Tibial nerve (tissue), 4 donors: Measurements from ENCODE around the gene GAA. TPM values are rescaled to one million over a fixed set of nuclear protein-coding genes. Genes with fewer than 3 reads are reported as not detected.
"Not testable (repeated sequence)": the region's sequence is repeated elsewhere in the genome, so short reads cannot be mapped to it uniquely, and the experiment has no call there.

Experiments used
- DNase-seq, 2 donors: peaks; one replicate each; pipeline ENCODE4 v3.0.0-alpha.2; 2019; ENCODE audit warnings: low spot score in 2 of 2
- H3K27ac ChIP-seq, 4 donors: fragments of 200-600 bp; sonication (generic) in 3 of 4; one replicate each; pipeline ENCODE4 v1.5.1; 2017 to 2019; ENCODE audit warnings: mild to moderate bottlenecking in 1 of 4
- H3K27me3 ChIP-seq, 2 donors: fragments of 200-600 bp; sonication (generic) in 1 of 2; one replicate each; pipeline versions ENCODE4 v1.5.1 to v1.6.0; 2017 to 2019
- H3K36me3 ChIP-seq, 3 donors: fragments of 200-600 bp; sonication (generic); one replicate each; pipeline ENCODE4 v1.5.1; 2018 to 2019
- H3K4me1 ChIP-seq, 4 donors: fragments of 200-600 bp; sonication (generic) in 3 of 4; one replicate each; pipeline ENCODE4 v1.5.1; 2017 to 2019
- H3K4me3 ChIP-seq, 4 donors: fragments of 200-600 bp; sonication (generic) in 3 of 4; one replicate each; pipeline ENCODE4 v1.5.1; 2017 to 2019; ENCODE audit warnings: mild to moderate bottlenecking in 1 of 4, moderate library complexity in 1 of 4
- H3K9me3 ChIP-seq, 4 donors: fragments of 200-600 bp; sonication (generic) in 3 of 4; one replicate each; pipeline ENCODE4 v1.5.1; 2017 to 2019
- CTCF ChIP-seq, 5 experiments: fragments of 200-600 bp in 3 of 5; fragments of 450-650 bp in 2 of 5; sonication (generic) in 3 of 5; IDR thresholded peaks; one replicate each; pipeline ENCODE4 v1.5.1; 2016 to 2019; ENCODE audit warnings: antibody characterized with exemption in 5 of 5, mild to moderate bottlenecking in 3 of 5, moderate library complexity in 2 of 5
- EP300 ChIP-seq, 2 donors: sonication (generic); formaldehyde crosslinking; IDR thresholded peaks; one replicate each; pipeline ENCODE4 v1.6.1; 2017; ENCODE audit warnings: antibody characterized with exemption in 2 of 2, mild to moderate bottlenecking in 1 of 2
- POLR2A ChIP-seq, 2 donors: fragments of 450-650 bp; IDR thresholded peaks; one replicate each; pipeline ENCODE4 v1.6.1; 2017; ENCODE audit warnings: antibody characterized with exemption in 2 of 2, mild to moderate bottlenecking in 2 of 2, moderate library complexity in 2 of 2
- WGBS, 2 donors: methylation state at CpG; one replicate each; pipeline ENCODE4 v1.1.5; 2018; 5-methylcytosine and 5-hydroxymethylcytosine counted together
- total RNA-seq, 4 donors: library from RNA; depleted of rRNA; stranded (reverse); fragments of >200 nt; gene quantifications; one replicate each; pipeline ENCODE4 v1.1.0, GENCODE V29; 2016

Gene GAA
- total RNA-seq, 4 donors from 2014 or later: 52.7 to 81.9 (median 67.8) TPM

GRCh38 chr17:80089762-80090161 lies 11.6 kb upstream of the GAA start:
- no peak for DNase-seq
- Histone ChIP-seq H3K36me3 (peaks cover 0 to 14% (median 0%) of the 10 kb centered on the region in 3 donors), H3K27me3 (no peaks in the 10 kb centered on the region), H3K27ac (no peak overlapping the region), H3K9me3 (no peaks in the 10 kb centered on the region), H3K4me1 (peaks cover 0 to 3% (median 0%) of the 10 kb centered on the region in 4 donors), H3K4me3 (no peak overlapping the region)
- WGBS, 2 donors: 91 to 95% methylated on average over 16 of the region's 16 CpGs
- TF ChIP-seq POLR2A (IDR thresholded peaks at IDR 0.05) (no peak), EP300 (IDR thresholded peaks at IDR 0.05) (no peak), CTCF (IDR thresholded peaks at IDR 0.05) (no peak)

GRCh38 chr17:80090164-80090563 lies 11.2 kb upstream of the GAA start:
- H3K4me1 ChIP-seq: not testable (repeated sequence)
- H3K36me3 ChIP-seq: peaks cover 0 to 14% (median 0%) of the 10 kb centered on the region in 3 donors

GRCh38 chr17:80091376-80091775 lies 10.0 kb upstream of the GAA start:
- Histone ChIP-seq H3K27me3 (no peaks in the 10 kb centered on the region), H3K9me3 (no peaks in the 10 kb centered on the region), H3K4me1 (peaks cover 0 to 3% (median 0%) of the 10 kb centered on the region in 4 donors), H3K27ac (peak overlapping the region in 1 of 4 donors; percentile 80), H3K36me3 (peaks cover 0 to 14% (median 0%) of the 10 kb centered on the region in 3 donors), H3K4me3 (no peak overlapping the region)
- TF ChIP-seq CTCF (IDR thresholded peaks at IDR 0.05): no peak
- TF ChIP-seq EP300 (IDR thresholded peaks at IDR 0.05): no peak
- TF ChIP-seq POLR2A (IDR thresholded peaks at IDR 0.05): no peak
- WGBS, 2 donors: 75 to 80% methylated on average over 4 of the region's 4 CpGs
- no peak for DNase-seq

More at GRCh38 chr17:80090164-80090563, 11.2 kb upstream of the GAA start:
- not testable (repeated sequence) for H3K4me3 ChIP-seq, H3K27ac ChIP-seq, DNase-seq, H3K9me3 ChIP-seq, H3K27me3 ChIP-seq
- WGBS, 2 donors: 91 to 93% methylated on average over 44 of the region's 44 CpGs

- H3K36me3 ChIP-seq: peaks cover 0 to 14% (median 0%) of the 10 kb centered on the region in 3 donors
- no peak overlapping the region for H3K4me3 ChIP-seq
- peak overlapping the region; percentile 40 to 80 (median 58) for H3K27ac ChIP-seq
- H3K9me3 ChIP-seq: no peaks in the 10 kb centered on the region
- H3K27me3 ChIP-seq: no peaks in the 10 kb centered on the region
- no peak for DNase-seq
- peaks cover 0 to 3% (median 0%) of the 10 kb centered on the region in 4 donors for H3K4me1 ChIP-seq
- peak; percentile 40 to 67 for TF ChIP-seq EP300 (IDR thresholded peaks at IDR 0.05)
- TF ChIP-seq CTCF (IDR thresholded peaks at IDR 0.05): no peak
- TF ChIP-seq POLR2A (IDR thresholded peaks at IDR 0.05): no peak
- WGBS, 2 donors: 34 to 36% methylated on average over 8 of the region's 8 CpGs
Observed at GRCh38 chr17:80092959-80093358, 8.4 kb upstream of the GAA start.

DNA sequence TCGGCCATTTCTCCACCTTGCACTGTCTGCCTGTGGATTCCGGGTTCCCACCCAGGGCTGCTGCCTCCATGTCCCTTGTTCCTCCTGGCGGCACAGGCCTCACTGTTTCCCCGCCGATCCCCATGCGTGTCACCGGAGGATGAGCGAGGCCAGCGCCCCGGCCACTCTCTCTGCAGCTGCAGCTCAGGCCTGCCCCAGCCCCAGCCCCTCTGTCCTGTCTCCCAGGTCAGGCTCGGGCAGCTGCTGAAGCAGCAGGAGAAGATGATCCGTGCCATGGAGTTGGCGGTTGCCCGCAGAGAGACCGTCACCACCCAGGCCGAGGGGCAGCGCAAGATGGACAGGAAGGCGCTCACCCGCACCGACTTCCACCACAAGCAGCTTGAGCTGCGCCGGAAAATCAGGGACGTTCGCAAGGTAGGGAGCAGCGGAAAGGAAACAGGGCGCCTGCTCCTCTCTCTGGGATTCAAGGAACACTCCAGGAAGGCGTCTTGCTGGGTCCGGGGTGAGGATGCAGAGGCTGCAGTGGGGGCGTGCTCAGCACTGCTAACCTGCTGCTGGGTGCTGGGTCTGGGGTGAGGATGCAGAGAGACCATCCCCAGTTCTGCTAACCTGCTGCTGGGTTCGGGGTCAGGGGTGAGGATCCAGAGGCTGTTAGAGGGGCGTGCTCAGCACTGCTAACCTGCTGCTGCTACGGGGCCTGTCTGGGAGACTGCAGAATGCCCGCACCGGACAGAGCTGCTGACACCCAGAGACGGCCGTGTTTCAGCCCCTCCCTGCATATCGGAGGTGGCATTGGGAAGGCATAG lies 6.1 kb upstream of the GAA start:
- no peak overlapping the region for H3K4me3 ChIP-seq
- H3K36me3 ChIP-seq: peaks cover 0 to 6% (median 0%) of the 10 kb centered on the region in 3 donors
- 88% methylated on average over 33 to 35 of the region's 37 CpGs for WGBS, 2 donors
- H3K27me3 ChIP-seq: no peaks in the 10 kb centered on the region
- H3K27ac ChIP-seq: no peak overlapping the region
- no peak for DNase-seq
- TF ChIP-seq EP300 (IDR thresholded peaks at IDR 0.05): no peak
- TF ChIP-seq POLR2A (IDR thresholded peaks at IDR 0.05): no peak
- TF ChIP-seq CTCF (IDR thresholded peaks at IDR 0.05): no peak
- H3K4me1 ChIP-seq: peaks cover 0 to 3% (median under 1%) of the 10 kb centered on the region in 4 donors
- H3K9me3 ChIP-seq: no peaks in the 10 kb centered on the region
